H1 (cell line): Measurements from ENCODE around the gene PEX1. TPM values are rescaled to one million over a fixed set of nuclear protein-coding genes. Genes with fewer than 3 reads are reported as not detected.

Experiments
- CTCF ChIA-PET: fragments of 300-600 bp; sonication (Branson Sonifier 250); formaldehyde crosslinking; loops from one replicate; lab custom pipeline; 2021; ENCODE audit not compliant: partially characterized antibody; lab: Charles Lee
- POLR2A ChIA-PET: fragments of 300-600 bp; sonication (Branson Sonifier 250); formaldehyde crosslinking; loops from one replicate; lab custom pipeline; 2021; ENCODE audit warnings: inconsistent platforms; ENCODE audit not compliant: partially characterized antibody; lab: Charles Lee
- DNase-seq, 2 experiments: peaks; one replicate each; pipeline versions ENCODE4 v3.0.0 to v3.0.0-alpha.2; 2010 to 2022; ENCODE audit warnings: low spot score in 2 of 2, low read depth in 1 of 2, mixed read lengths in 1 of 2
- FAIRE-seq: peaks from 2 replicates; lab custom pipeline; 2011; peaks lifted over from hg19 to GRCh38; lab: Jason Lieb, UNC
- H2AFZ ChIP-seq: 2 replicates; pipeline ENCODE4 v1.8.1; 2012; ENCODE audit warnings: low read length, inconsistent platforms
- H2AK5ac ChIP-seq: 2 replicates; pipeline ENCODE4 v1.6.1; 2013; ENCODE audit warnings: low read depth, low read length
- H2BK120ac ChIP-seq: replicated peaks from 2 replicates; pipeline ENCODE3; 2013; ENCODE audit warnings: low read depth, low read length, inconsistent platforms
- H2BK12ac ChIP-seq: 2 replicates; pipeline ENCODE4 v1.6.1; 2013; ENCODE audit warnings: low read depth, low read length
- H2BK15ac ChIP-seq: 2 replicates; pipeline ENCODE4 v1.6.1; 2013; ENCODE audit warnings: low read length
- H2BK20ac ChIP-seq: 2 replicates; pipeline ENCODE4 v1.6.1; 2013; ENCODE audit warnings: low read length
- H2BK5ac ChIP-seq: 2 replicates; pipeline ENCODE4 v1.6.1; 2013; ENCODE audit warnings: low read depth, low read length
- H3K14ac ChIP-seq: 2 replicates; pipeline ENCODE4 v1.6.1; 2013; ENCODE audit warnings: inconsistent platforms; ENCODE audit not compliant: insufficient read length
- H3K18ac ChIP-seq: 2 replicates; pipeline ENCODE4 v1.6.1; 2013; ENCODE audit warnings: low read length; ENCODE audit errors: extremely low read depth
- H3K23ac ChIP-seq: 2 replicates; pipeline ENCODE4 v1.6.1; 2013; ENCODE audit warnings: inconsistent platforms; ENCODE audit not compliant: insufficient read length
- H3K23me2 ChIP-seq: 2 replicates; pipeline ENCODE4 v1.6.1; 2013; ENCODE audit warnings: low read depth, low read length
- H3K27ac ChIP-seq: 2 replicates; pipeline ENCODE4 v1.6.1; 2011; ENCODE audit warnings: low read depth, low read length, inconsistent platforms
- H3K27me3 ChIP-seq, 4 experiments: replicated peaks in 1 of 4; 1 replicate in 1 of 4; 2 replicates in 3 of 4; pipeline versions ENCODE4 v1.6.1 to v1.8.1; 2011 to 2013; ENCODE audit warnings: low read length in 3 of 4, mild to moderate bottlenecking in 3 of 4, inconsistent platforms in 2 of 4, mixed read lengths in 2 of 4, moderate library complexity in 1 of 4; ENCODE audit not compliant: control insufficient read depth in 3 of 4, insufficient read depth in 3 of 4; ENCODE audit errors: extremely low read depth in 1 of 4
- H3K36me3 ChIP-seq, 4 experiments: 2 replicates each; pipeline versions ENCODE4 v1.6.1 to v1.8.1; 2011 to 2013; ENCODE audit warnings: mild to moderate bottlenecking in 4 of 4, low read length in 3 of 4, moderate library complexity in 2 of 4, control low read depth in 1 of 4, inconsistent platforms in 1 of 4; ENCODE audit not compliant: insufficient read depth in 4 of 4, control insufficient read depth in 2 of 4
- H3K4ac ChIP-seq: replicated peaks from 2 replicates; pipeline ENCODE3; 2013; ENCODE audit warnings: low read length, low read depth, mixed read lengths, inconsistent platforms; ENCODE audit not compliant: insufficient read length
- H3K4me1 ChIP-seq, 4 experiments: replicated peaks in 1 of 4; 1 replicate in 1 of 4; 2 replicates in 3 of 4; pipeline versions ENCODE4 v1.6.1 to v1.8.1; 2011 to 2013; ENCODE audit warnings: low read length in 3 of 4, inconsistent platforms in 2 of 4, mixed read lengths in 1 of 4; ENCODE audit not compliant: insufficient read depth in 4 of 4, control insufficient read depth in 3 of 4
- H3K4me2 ChIP-seq, 2 experiments: 2 replicates each; pipeline versions ENCODE4 v1.6.1 to v1.8.1; 2011 to 2013; ENCODE audit warnings: low read depth in 2 of 2, low read length in 2 of 2, control low read depth in 1 of 2, inconsistent platforms in 1 of 2, mild to moderate bottlenecking in 1 of 2; ENCODE audit not compliant: insufficient read depth in 1 of 2
- H3K4me3 ChIP-seq, 4 experiments: fragments of 200-600, 300-600 bp in 1 of 4; sonication (generic), shearing (Covaris generic), sonication (Bioruptor Twin) in 1 of 4; 2 replicates each; pipeline versions ENCODE4 v1.5.1 to v1.8.1; 2011 to 2016; ENCODE audit warnings: low read length in 4 of 4, low read depth in 3 of 4, control low read depth in 2 of 4, inconsistent platforms in 2 of 4, mild to moderate bottlenecking in 2 of 4, mixed read lengths in 1 of 4, moderate library complexity in 1 of 4; ENCODE audit not compliant: insufficient read depth in 2 of 4; ENCODE audit errors: extremely low read depth in 1 of 4
- H3K56ac ChIP-seq: replicated peaks from 2 replicates; pipeline ENCODE3; 2013; ENCODE audit warnings: low read depth, mild to moderate bottlenecking, mixed read lengths, low read length, inconsistent platforms; ENCODE audit not compliant: insufficient read length
- H3K79me1 ChIP-seq: 2 replicates; pipeline ENCODE4 v1.6.1; 2013; ENCODE audit warnings: low read depth, low read length, control low read depth
- H3K79me2 ChIP-seq, 2 experiments: 2 replicates each; pipeline versions ENCODE4 v1.6.1 to v1.8.1; 2012 to 2013; ENCODE audit warnings: low read length in 2 of 2, mild to moderate bottlenecking in 2 of 2, inconsistent platforms in 1 of 2; ENCODE audit not compliant: insufficient read depth in 2 of 2, control insufficient read depth in 1 of 2
- H3K9ac ChIP-seq, 4 experiments: replicated peaks in 1 of 4; 1 replicate in 1 of 4; 2 replicates in 3 of 4; pipeline versions ENCODE4 v1.6.1 to v1.8.1; 2011 to 2013; ENCODE audit warnings: low read depth in 3 of 4, low read length in 3 of 4, control low read depth in 2 of 4, mild to moderate bottlenecking in 2 of 4, moderate library complexity in 2 of 4, inconsistent platforms in 1 of 4; ENCODE audit errors: extremely low read depth in 1 of 4
- H3K9me3 ChIP-seq, 2 experiments: 2 replicates each; pipeline versions ENCODE4 v1.6.1 to v1.8.1; 2012 to 2013; ENCODE audit warnings: mild to moderate bottlenecking in 2 of 2, moderate library complexity in 2 of 2, control low read depth in 1 of 2, inconsistent platforms in 1 of 2, low read depth in 1 of 2, low read length in 1 of 2, mixed read lengths in 1 of 2; ENCODE audit not compliant: insufficient read depth in 2 of 2
- H4K20me1 ChIP-seq, 2 experiments: replicated peaks in 1 of 2; 2 replicates each; pipeline versions ENCODE3 to v1.8.1; 2011 to 2013; ENCODE audit warnings: inconsistent platforms in 2 of 2, low read length in 2 of 2, mild to moderate bottlenecking in 1 of 2; ENCODE audit not compliant: insufficient read depth in 2 of 2, control insufficient read depth in 1 of 2
- H4K5ac ChIP-seq: 2 replicates; pipeline ENCODE4 v1.6.1; 2013; ENCODE audit warnings: low read length, low read depth, mixed read lengths, inconsistent platforms; ENCODE audit not compliant: insufficient read length
- H4K8ac ChIP-seq: 2 replicates; pipeline ENCODE4 v1.8.0; 2013; ENCODE audit warnings: mild to moderate bottlenecking, moderate library complexity, low read length, inconsistent platforms; ENCODE audit not compliant: insufficient read depth; ENCODE audit errors: extremely low read depth
- H4K91ac ChIP-seq: replicated peaks from 2 replicates; pipeline ENCODE3; 2013; ENCODE audit warnings: low read length, mixed read lengths, inconsistent platforms; ENCODE audit not compliant: insufficient read length
- CBX5 ChIP-seq: fragments of 300-800, 300-1000 bp; sonication (generic); IDR thresholded peaks from 2 replicates; pipeline ENCODE4 v1.7.1; 2016; ENCODE audit warnings: antibody characterized with exemption, low read length, low read depth
- SP2 ChIP-seq: IDR thresholded peaks from 2 replicates; pipeline ENCODE4 v1.6.1; 2012; ENCODE audit warnings: mild to moderate bottlenecking, low read length, inconsistent platforms
- WGBS, 2 experiments: shearing (Covaris generic) in 1 of 2; methylation state at CpG; one replicate each; pipeline versions ENCODE4 v1.1.6 to v1.1.7; 2013 to 2015; ENCODE audit warnings: low lambda C conversion rate in 2 of 2, mixed read lengths in 2 of 2, inconsistent platforms in 1 of 2, low coverage in 1 of 2, missing lambda C conversion rate in 1 of 2; ENCODE audit not compliant: insufficient replicate concordance in 2 of 2, insufficient coverage in 1 of 2, insufficient read length in 1 of 2; ENCODE audit errors: extremely low coverage in 1 of 2, missing lambda C conversion rate in 1 of 2; 5-methylcytosine and 5-hydroxymethylcytosine counted together
- polyA plus RNA-seq, 7 experiments: library from polyadenylated mRNA; depleted of rRNA in 3 of 7; stranded (reverse) in 5 of 7; unstranded in 2 of 7; fragments of >200 nt in 5 of 7; fragments of 200-250 nt in 2 of 7; gene quantifications; 1 replicate in 5 of 7; 2 replicates in 1 of 7; 4 replicates in 1 of 7; pipeline versions ENCODE4 v1.2.1 to v1.2.3, GENCODE V29; 2011 to 2013; ENCODE audit warnings: missing spikeins in 2 of 7, mixed read lengths in 2 of 7
- total RNA-seq: library from RNA; stranded (reverse); fragmentation: NEBNext Ultra II Directional; extraction: Animal tissue kit (Norgen Biotek cat#: 25700); gene quantifications from 2 replicates; pipeline ENCODE4 v1.2.1, GENCODE V29; 2021

Gene PEX1
- total and polyA plus RNA-seq, 2 of the 8 experiments (the other 6 are each of a cell fraction or from before 2014, with no cell fraction given): 16.4 to 23.9 TPM

GRCh38 chr7:92462560-92462959, 65.8 kb downstream of the PEX1 start:
- Histone ChIP-seq H3K27ac (no peak overlapping the region), H2AK5ac (no peak overlapping the region), H4K91ac (no peak overlapping the region), H2BK15ac (no peak overlapping the region), H3K79me1 (no peaks in the 10 kb centered on the region), H3K4me2 (no peak overlapping the region)
- POLR2A ChIA-PET: no interaction called here
- TF ChIP-seq SP2 (no peak), CBX5 (no peak)
- TF ChIP-seq, all 59 proteins: peak for 0
- Histone ChIP-seq H3K79me2 (no peaks in the 10 kb centered on the region), H2BK5ac (no peak overlapping the region), H3K23ac (no peak overlapping the region), H3K4me1 (no peaks in the 10 kb centered on the region), H4K8ac (no peak overlapping the region), H3K9me3 (no peaks in the 10 kb centered on the region), H3K23me2 (no peaks in the 10 kb centered on the region), H3K56ac (no peak overlapping the region), H3K27me3 (no peaks in the 10 kb centered on the region), H3K4me3 (no peak overlapping the region), H4K20me1 (peaks cover 0 to 2% of the 10 kb centered on the region in 2 experiments), H3K14ac (no peak overlapping the region), H2BK120ac (no peak overlapping the region), H3K36me3 (peaks cover 0 to 8% (median 3%) of the 10 kb centered on the region in 4 experiments; a peak in 2 of 8 replicates), H3K9ac (no peak overlapping the region), H3K4ac (no peak overlapping the region), H2BK12ac (no peak overlapping the region), H2BK20ac (no peak overlapping the region), H3K18ac (no peak overlapping the region), H4K5ac (no peak overlapping the region), H2AFZ (no peak overlapping the region)
- no peak for FAIRE-seq
- DNase-seq: no peak
- CTCF ChIA-PET: interaction anchor here (3.2 kb wide), 1 partner anchor 15 kb away, joined by 24 read pairs; the partner anchor contains the start of gene GATAD1
- WGBS, 2 experiments: 94% methylated on average over 3 of the region's 3 CpGs; no CpG with 5 or more reads in 1 of the 2 experiments
